Spleen (tissue), 11 donors: Measurements from ENCODE around the gene BSPRY. TPM values are rescaled to one million over a fixed set of nuclear protein-coding genes. Genes with fewer than 3 reads are reported as not detected.

Experiments used
- DNase-seq: peaks from one replicate; pipeline ENCODE4 v3.0.0-alpha.2; 2020
- H3K27ac ChIP-seq, 8 donors: fragments of 200-600 bp; sonication (generic) in 7 of 8; 1 replicate in 4 of 8; 2 replicates in 4 of 8; pipeline versions ENCODE4 v1.5.0 to v1.8.0; 2016 to 2021; ENCODE audit warnings: inconsistent platforms in 4 of 8, mild to moderate bottlenecking in 4 of 8, moderate library complexity in 1 of 8
- H3K27me3 ChIP-seq, 7 donors: fragments of 200-600 bp; sonication (generic) in 6 of 7; replicated peaks in 1 of 7; 1 replicate in 4 of 7; 2 replicates in 3 of 7; pipeline versions ENCODE4 v1.5.0 to v1.8.0; 2016 to 2021; ENCODE audit warnings: inconsistent platforms in 3 of 7, mild to moderate bottlenecking in 1 of 7
- H3K36me3 ChIP-seq, 6 donors: fragments of 200-600 bp; sonication (generic) in 5 of 6; 1 replicate in 4 of 6; 2 replicates in 2 of 6; pipeline versions ENCODE4 v1.5.0 to v1.8.0; 2016 to 2021; ENCODE audit warnings: inconsistent platforms in 2 of 6
- H3K4me1 ChIP-seq, 6 donors: fragments of 200-600 bp; sonication (generic) in 5 of 6; 1 replicate in 3 of 6; 2 replicates in 3 of 6; pipeline versions ENCODE4 v1.5.0 to v1.8.0; 2016 to 2021; ENCODE audit warnings: inconsistent platforms in 3 of 6
- H3K4me3 ChIP-seq, 8 donors: fragments of 200-600 bp; sonication (generic) in 7 of 8; 1 replicate in 4 of 8; 2 replicates in 4 of 8; pipeline versions ENCODE4 v1.5.0 to v1.8.0; 2016 to 2021; ENCODE audit warnings: inconsistent platforms in 4 of 8, mild to moderate bottlenecking in 4 of 8, moderate library complexity in 2 of 8
- H3K9me3 ChIP-seq, 8 donors: fragments of 200-600 bp; sonication (generic) in 7 of 8; 1 replicate in 4 of 8; 2 replicates in 4 of 8; pipeline versions ENCODE4 v1.5.0 to v1.8.0; 2016 to 2021; ENCODE audit warnings: inconsistent platforms in 4 of 8
- CTCF ChIP-seq, 11 experiments: fragments of 200-600 bp in 7 of 11; fragments of 450-650 bp in 4 of 11; sonication (generic) in 4 of 11; IDR thresholded peaks in 8 of 11; conservative IDR thresholded peaks in 3 of 11; 1 replicate in 7 of 11; 2 replicates in 4 of 11; pipeline versions ENCODE4 v1.4.0 to v1.8.0; 2016 to 2021; ENCODE audit warnings: antibody characterized with exemption in 11 of 11, inconsistent platforms in 4 of 11, mild to moderate bottlenecking in 1 of 11
- POLR2A ChIP-seq, 3 donors: fragments of 450-650 bp; IDR thresholded peaks; one replicate each; pipeline ENCODE4 v1.5.1; 2017; ENCODE audit warnings: antibody characterized with exemption in 3 of 3, mild to moderate bottlenecking in 1 of 3
- POLR2AphosphoS5 ChIP-seq, 3 donors: sonication (generic); formaldehyde crosslinking; IDR thresholded peaks; one replicate each; pipeline ENCODE4 v1.5.1; 2017; ENCODE audit warnings: antibody characterized with exemption in 3 of 3
- WGBS, 5 donors: extraction: QIAGEN DNeasy Blood & Tissue Kit in 3 of 5; methylation state at CpG; one replicate each; pipeline versions ENCODE4 v1.1.5 to v1.1.7; 2013 to 2018; 5-methylcytosine and 5-hydroxymethylcytosine counted together
- intact Hi-C: fragments of 100-400 bp; cut with DNase I; formaldehyde crosslinking; loops from one replicate; pipeline ENCODE4 v1.15.0; 2023; ENCODE audit warnings: low total_unique reads
- polyA plus RNA-seq, 3 donors: library from polyadenylated mRNA; stranded (reverse); fragments of 200-250 nt; gene quantifications; one replicate each; pipeline ENCODE4 v1.2.1, GENCODE V29; 2013
- total RNA-seq, 7 donors: library from RNA; depleted of rRNA in 3 of 7; stranded (reverse); fragments of >200 nt in 3 of 7; fragmentation: NEBNext Ultra II Directional in 4 of 7; extraction: Animal tissue kit (Norgen Biotek cat#: 25700) in 4 of 7; gene quantifications; one replicate each; pipeline versions ENCODE4 v1.1.0 to v1.2.1, GENCODE V29; 2016 to 2021
- donor health status: healthy with polysubstance abuse.
- donor health status: DM: no; HTN: no; CAD: no; lungs with moderate emphysema.
- donor health status: DM: no; HTN: no; CAD: no.
- donor health status: Bipolar disorder and iron deficiency.
- donor health status: healthy.
- donor health status: DM: no; HTN: no; CAD: no.
- donor health status: DM: yes; HTN: yes; CAD: no.

Gene BSPRY
- total and polyA plus RNA-seq, 10 donors, result 0.26 to 1.7 (median 0.78) TPM

- DNase-seq, result no peak
- Histone ChIP-seq H3K4me1 (no peaks in the 10 kb centered on the region), H3K36me3 (peaks cover 0 to 99% (median 53%) of the 10 kb centered on the region in 6 donors), H3K9me3 (no peaks in the 10 kb centered on the region), H3K27ac (no peak overlapping the region), H3K4me3 (no peak overlapping the region), H3K27me3 (no peaks in the 10 kb centered on the region)
- no peak for TF ChIP-seq CTCF (IDR thresholded peaks at IDR 0.05 in 8 of 11, conservative IDR thresholded peaks at IDR 0.05 in 3 of 11)
- no peak for TF ChIP-seq POLR2AphosphoS5 (IDR thresholded peaks at IDR 0.05)
- no peak for TF ChIP-seq POLR2A (IDR thresholded peaks at IDR 0.05)
- intact Hi-C loops, result no loop called here
- WGBS, 5 donors, result 95 to 99% (median 97%) methylated on average over 7 of the region's 7 CpGs
Measured at GRCh38 chr9:113391917-113392316, 42.6 kb downstream of the BSPRY start.

GRCh38 chr9:113393281-113393680 is 43.9 kb downstream of the BSPRY start:
- Histone ChIP-seq H3K9me3 (no peaks in the 10 kb centered on the region), H3K4me3 (no peak overlapping the region), H3K27ac (no peak overlapping the region), H3K27me3 (no peaks in the 10 kb centered on the region), H3K4me1 (peaks cover 0 to 2% (median 0%) of the 10 kb centered on the region in 6 donors), H3K36me3 (peaks cover 0 to 90% (median 44%) of the 10 kb centered on the region in 6 donors)
- intact Hi-C loops, result no loop called here
- DNase-seq, result no peak
- 89 to 98% (median 94%) methylated on average over 7 of the region's 7 CpGs for WGBS, 5 donors
- TF ChIP-seq CTCF (IDR thresholded peaks at IDR 0.05 in 8 of 11, conservative IDR thresholded peaks at IDR 0.05 in 3 of 11), result no peak
- TF ChIP-seq POLR2A (IDR thresholded peaks at IDR 0.05), result no peak
- TF ChIP-seq POLR2AphosphoS5 (IDR thresholded peaks at IDR 0.05), result no peak

GRCh38 chr9:113395000-113395861 is 45.9 kb downstream of the BSPRY start:
- H3K36me3 ChIP-seq, result peaks cover 0 to 70% (median 24%) of the 10 kb centered on the region in 6 donors
- DNase-seq, result no peak
- intact Hi-C loops, result no loop called here
- 93 to 99% (median 96%) methylated on average over 9 of the region's 9 CpGs for WGBS, 5 donors
- no peak overlapping the region for H3K4me3 ChIP-seq
- no peaks in the 10 kb centered on the region for H3K9me3 ChIP-seq
- no peak overlapping the region for H3K27ac ChIP-seq
- no peak for TF ChIP-seq CTCF (IDR thresholded peaks at IDR 0.05 in 8 of 11, conservative IDR thresholded peaks at IDR 0.05 in 3 of 11)
- no peak for TF ChIP-seq POLR2A (IDR thresholded peaks at IDR 0.05)
- no peak for TF ChIP-seq POLR2AphosphoS5 (IDR thresholded peaks at IDR 0.05)
- no peaks in the 10 kb centered on the region for H3K27me3 ChIP-seq
- H3K4me1 ChIP-seq, result peaks cover 0 to 21% (median 6%) of the 10 kb centered on the region in 6 donors

- WGBS, 5 donors, result 76 to 94% (median 92%) methylated on average over 3 of the region's 3 CpGs
- Histone ChIP-seq H3K36me3 (peaks cover 0 to 50% (median 5%) of the 10 kb centered on the region in 6 donors), H3K27ac (no peak overlapping the region), H3K4me3 (no peak overlapping the region), H3K9me3 (no peaks in the 10 kb centered on the region), H3K27me3 (no peaks in the 10 kb centered on the region), H3K4me1 (peaks cover 0 to 38% (median 21%) of the 10 kb centered on the region in 6 donors)
- TF ChIP-seq POLR2A (IDR thresholded peaks at IDR 0.05) (no peak), POLR2AphosphoS5 (IDR thresholded peaks at IDR 0.05) (no peak), CTCF (IDR thresholded peaks at IDR 0.05 in 8 of 11, conservative IDR thresholded peaks at IDR 0.05 in 3 of 11) (no peak)
- intact Hi-C loops, result no loop called here
- no peak for DNase-seq
Measured at GRCh38 chr9:113397203-113397631, 47.9 kb downstream of the BSPRY start.
